ENCODE results near the gene TMEM179. TPM values are rescaled to one million over a fixed set of nuclear protein-coding genes. Genes with fewer than 3 reads are reported as not detected.

The TMEM179 gene
- total and polyA plus RNA-seq, 2 of the 8 experiments (the other 6 are each of a cell fraction or from before 2014, with no cell fraction given): 2.9 to 4.0 TPM

- Histone ChIP-seq H3K23me2 (ENCODE audit: low read depth, low read length) (no peaks in the 10 kb centered on the region), H3K56ac (replicated peaks; ENCODE audit: insufficient read length, low read depth, low read length) (no peak overlapping the region), H3K4me2 (ENCODE audit: insufficient read depth in 1 of 2, low read depth in 2 of 2, low read length in 2 of 2) (no peak overlapping the region), H3K27me3 (replicated peaks in 1 of 4; ENCODE audit: control insufficient read depth in 3 of 4, extremely low read depth in 1 of 4, insufficient read depth in 3 of 4, low read length in 3 of 4) (no peaks in the 10 kb centered on the region; a peak in 1 of 7 replicates), H2BK120ac (replicated peaks; ENCODE audit: low read depth, low read length) (no peak overlapping the region), H3K9me3 (ENCODE audit: insufficient read depth in 2 of 2, low read depth in 1 of 2, low read length in 1 of 2) (peaks cover 3% of the 10 kb centered on the region in 2 experiments; a peak in 3 of 4 replicates), H3K9ac (replicated peaks in 1 of 4; ENCODE audit: extremely low read depth in 1 of 4, low read depth in 3 of 4, low read length in 3 of 4) (no peak overlapping the region), H3K18ac (ENCODE audit: extremely low read depth, low read length) (no peak overlapping the region), H2AK5ac (ENCODE audit: low read depth, low read length) (no peak overlapping the region), H3K36me3 (ENCODE audit: control insufficient read depth in 2 of 4, insufficient read depth in 4 of 4, low read length in 3 of 4) (no peaks in the 10 kb centered on the region; a peak in 2 of 8 replicates), H2BK20ac (ENCODE audit: low read length) (no peak overlapping the region), H3K4me1 (replicated peaks in 1 of 4; ENCODE audit: control insufficient read depth in 3 of 4, insufficient read depth in 4 of 4, low read length in 3 of 4) (no peaks in the 10 kb centered on the region), H3K4me3 (ENCODE audit: extremely low read depth in 1 of 4, insufficient read depth in 2 of 4, low read depth in 3 of 4, low read length in 4 of 4) (no peak overlapping the region), H3K4ac (replicated peaks; ENCODE audit: insufficient read length, low read depth, low read length) (no peak overlapping the region), H3K79me2 (ENCODE audit: control insufficient read depth in 1 of 2, insufficient read depth in 2 of 2, low read length in 2 of 2) (no peaks in the 10 kb centered on the region), H3K23ac (ENCODE audit: insufficient read length) (no peak overlapping the region), H3K27ac (ENCODE audit: low read depth, low read length) (no peak overlapping the region), H4K5ac (ENCODE audit: insufficient read length, low read depth, low read length) (no peak overlapping the region), H3K79me1 (ENCODE audit: low read depth, low read length) (no peaks in the 10 kb centered on the region), H2BK12ac (ENCODE audit: low read depth, low read length) (no peak overlapping the region), H2AFZ (ENCODE audit: low read length) (no peak overlapping the region), H4K20me1 (replicated peaks in 1 of 2; ENCODE audit: control insufficient read depth in 1 of 2, insufficient read depth in 2 of 2, low read length in 2 of 2) (no peaks in the 10 kb centered on the region), H4K91ac (replicated peaks; ENCODE audit: insufficient read length, low read length) (no peak overlapping the region), H3K14ac (ENCODE audit: insufficient read length) (no peak overlapping the region), H2BK5ac (ENCODE audit: low read depth, low read length) (no peak overlapping the region), H4K8ac (ENCODE audit: extremely low read depth, insufficient read depth, low read length) (no peak overlapping the region), H2BK15ac (ENCODE audit: low read length) (no peak overlapping the region)
- FAIRE-seq (no peak), DNase-seq (ENCODE audit: low read depth in 1 of 2, low spot score in 2 of 2) (no peak)
- ChIA-PET CTCF (ENCODE audit: partially characterized antibody) (interaction anchor here (1.0 to 2.1 kb wide), 3 partner anchors 8 to 81 kb away, joined by 3 to 5 read pairs (median 3); partner anchors contain the start of gene ADSS1), POLR2A (ENCODE audit: partially characterized antibody) (no interaction called here)
- TF ChIP-seq EGR1 (IDR thresholded peaks at IDR 0.05; ENCODE audit: borderline replicate concordance, low read depth, low read length) (no peak), SUZ12 (IDR thresholded peaks at IDR 0.05; ENCODE audit: low read length) (no peak), TAF7 (optimal IDR thresholded peaks at IDR 0.05; ENCODE audit: borderline replicate concordance, low read depth, low read length) (no peak), JUND (IDR thresholded peaks at IDR 0.05; ENCODE audit: low read length) (no peak), GABPA (IDR thresholded peaks at IDR 0.05; ENCODE audit: borderline replicate concordance, insufficient read depth, low read length) (no peak), SRF (IDR thresholded peaks at IDR 0.05; ENCODE audit: low read depth, low read length) (no peak), TBP (IDR thresholded peaks at IDR 0.05; ENCODE audit: low read depth, low read length) (no peak), CBX8 (IDR thresholded peaks at IDR 0.05; ENCODE audit: borderline replicate concordance, low read depth, low read length) (no peak), POU5F1 (IDR thresholded peaks at IDR 0.05; ENCODE audit: low read depth, low read length) (no peak), TEAD4 (IDR thresholded peaks at IDR 0.05; ENCODE audit: low read depth, low read length) (no peak), USF2 (IDR thresholded peaks at IDR 0.05; ENCODE audit: low read length) (no peak), SIX5 (IDR thresholded peaks at IDR 0.05; ENCODE audit: low read depth, low read length) (no peak), TAF1 (IDR thresholded peaks at IDR 0.05; ENCODE audit: low read depth, low read length) (no peak), CREB1 (IDR thresholded peaks at IDR 0.05) (no peak)
- WGBS, 2 experiments (ENCODE audit: extremely low coverage in 1 of 2, insufficient coverage in 1 of 2, insufficient read length in 1 of 2, insufficient replicate concordance in 2 of 2, low coverage in 1 of 2, low lambda C conversion rate in 2 of 2, missing lambda C conversion rate in 1 of 2): 82% methylated on average over 8 of the region's 8 CpGs; no CpG with 5 or more reads in 1 of the 2 experiments
Measured at GRCh38 chr14:104643306-104643705, 38.7 kb upstream of the TMEM179 start.

All from H1 (cell line).